NCI-H2196 (cell line): ENCODE results near the gene NAGS.
A peak's percentile ranks its signal among the peaks of the same experiment; 100 is the strongest.
"Not testable (repeated sequence)": the region's sequence is repeated elsewhere in the genome, so short reads cannot be mapped to it uniquely, and the experiment has no call there.

Experiments
- DNase-seq: peaks from one replicate; lab custom pipeline; 2025; ENCODE audit not compliant: unreplicated experiment; lab: John Stamatoyannopoulos, UW

Gene NAGS

DNA sequence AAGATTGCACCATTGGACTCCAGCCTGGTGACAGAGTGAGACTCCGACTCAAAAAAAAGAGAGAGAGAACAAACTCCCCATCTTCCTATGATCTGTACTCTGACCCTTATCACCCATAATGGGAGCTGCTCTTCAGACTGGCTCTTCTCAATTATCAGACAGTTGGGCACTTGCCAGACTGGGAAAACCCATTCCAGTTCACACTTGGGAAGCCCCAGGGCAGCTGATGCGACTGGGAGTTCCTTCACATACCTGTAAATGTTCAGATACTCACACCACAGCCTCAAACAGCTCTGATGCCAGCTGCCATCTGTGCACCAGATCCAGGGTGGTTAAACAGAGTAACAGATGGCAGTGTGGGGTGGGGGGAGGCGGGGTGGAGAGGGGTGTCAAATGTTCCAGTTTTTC, 34.2 kb downstream of the NAGS start:
- peak; percentile 27 for DNase-seq

GRCh38 chr17:44039829-44040635, 35.6 kb downstream of the NAGS start:
- no peak for DNase-seq

DNA sequence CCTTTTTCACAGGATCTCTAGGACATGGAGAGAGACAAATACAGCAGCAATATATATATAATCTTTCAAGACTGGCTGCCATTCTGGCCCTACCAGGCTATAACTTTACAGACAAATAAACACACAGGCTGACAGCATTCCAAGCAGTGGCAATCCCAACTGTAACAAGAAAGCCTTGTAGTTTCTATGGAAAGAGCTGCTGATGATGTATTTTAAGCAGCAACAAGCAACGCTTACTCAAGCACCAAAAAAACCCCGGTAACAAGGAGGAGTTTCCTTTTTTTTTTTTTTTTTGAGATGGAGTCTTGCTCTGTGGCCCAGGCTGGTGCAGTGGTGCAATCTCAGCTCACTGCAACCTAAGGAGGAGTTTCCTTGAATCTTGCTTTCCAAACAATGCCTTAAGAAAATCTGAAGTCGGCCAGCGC, 38.9 kb downstream of the NAGS start:
- DNase-seq = no peak

DNA sequence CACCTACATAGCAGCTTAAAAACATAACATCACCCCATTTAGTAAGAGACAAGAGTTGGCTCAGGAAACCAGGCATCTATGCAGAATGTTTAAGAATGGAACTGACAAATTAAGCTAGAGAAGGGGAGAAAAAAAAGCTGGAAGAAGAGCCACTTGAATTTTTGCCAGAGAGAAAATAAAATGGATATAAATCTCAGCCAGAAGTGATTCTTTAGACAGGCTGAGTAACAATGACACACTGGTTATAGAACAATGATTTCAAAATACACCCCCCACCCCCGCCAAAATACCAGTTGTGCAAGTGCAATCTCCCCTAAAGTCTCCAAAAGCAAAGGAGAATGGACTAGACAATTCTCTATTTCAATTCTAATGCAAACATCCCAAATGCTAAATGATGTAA, 39.6 kb downstream of the NAGS start:
- no peak for DNase-seq

- DNase-seq = no peak
These were observed 41.1 kb downstream of the NAGS start for GRCh38 chr17:44045486-44045885.

- not testable (repeated sequence) for DNase-seq
These were observed 42.5 kb downstream of the NAGS start for GRCh38 chr17:44046893-44047292.

GRCh38 chr17:44049294-44050060, 45.1 kb downstream of the NAGS start:
- no peak for DNase-seq

GRCh38 chr17:44053125-44053872, 48.9 kb downstream of the NAGS start:
- peak; percentile 74 for DNase-seq
